K562 (cell line): ENCODE measurements around the gene LGALS3. TPM values are rescaled to one million over a fixed set of nuclear protein-coding genes. Genes with fewer than 3 reads are reported as not detected.

Experiments used
- ATAC-seq: fragments of 200-7000 bp; cut with Tn5 transposase; 3 replicates; pipeline ENCODE4 v1.9.1; 2020; ENCODE audit warnings: moderate library complexity
- BruUV-seq: library from RNA; stranded (reverse); fragments of 400-500 nt; replicated peaks from 2 replicates; lab custom pipeline; 2021; lab: Mats Ljungman, UMichigan
- CTCF ChIA-PET: fragments of 300-600 bp; formaldehyde crosslinking; extraction: SDS; loops from one replicate; lab custom pipeline; 2021; ENCODE audit warnings: low intra/inter-chr PET ratio; lab: Yijun Ruan, JAX
- POLR2A ChIA-PET: fragments of 300-600, 350-650 bp; sonication (Branson Sonifier 250); formaldehyde crosslinking; extraction: SDS; loops from one replicate; lab custom pipeline; 2021; ENCODE audit warnings: antibody characterized with exemption, inconsistent platforms; lab: Yijun Ruan, JAX
- DNase-seq, 4 experiments: peaks; one replicate each; pipeline versions ENCODE4 v3.0.0 to v3.0.0-alpha.2; 2011 to 2018; ENCODE audit warnings: low spot score in 3 of 4, mixed read lengths in 3 of 4; ENCODE audit errors: extremely low read depth in 1 of 4
- FAIRE-seq: peaks from 2 replicates; lab custom pipeline; 2011; peaks lifted over from hg19 to GRCh38; lab: Jason Lieb, UNC
- H2AFZ ChIP-seq: 2 replicates; pipeline ENCODE4 v1.6.0; 2011; ENCODE audit warnings: low read depth, low read length, control low read depth, inconsistent platforms
- H3K27ac ChIP-seq: fragments of 200-600 bp; 3 replicates; pipeline ENCODE4 v1.8.0; 2011; ENCODE audit warnings: low read depth, mild to moderate bottlenecking, control low read depth, inconsistent platforms, low read length, moderate library complexity, mixed read lengths; ENCODE audit errors: extremely low read depth
- H3K27me3 ChIP-seq, 2 experiments: fragments of 300-600 bp in 1 of 2; 2 replicates in 1 of 2; 3 replicates in 1 of 2; pipeline versions ENCODE4 v1.6.0 to v1.8.0; 2011; ENCODE audit warnings: inconsistent platforms in 2 of 2, low read length in 2 of 2, mild to moderate bottlenecking in 1 of 2, mixed read lengths in 1 of 2, moderate library complexity in 1 of 2; ENCODE audit not compliant: control insufficient read depth in 2 of 2, insufficient read depth in 2 of 2
- H3K36me3 ChIP-seq: fragments of 300-600 bp; 3 replicates; pipeline ENCODE4 v1.8.0; 2011; ENCODE audit warnings: mild to moderate bottlenecking, low read length, inconsistent platforms; ENCODE audit not compliant: control insufficient read depth, insufficient read depth
- H3K4me1 ChIP-seq, 2 experiments: fragments of 200-600 bp in 1 of 2; replicated peaks in 1 of 2; 2 replicates in 1 of 2; 3 replicates in 1 of 2; pipeline versions ENCODE4 v1.5.1 to v1.8.0; 2011; ENCODE audit warnings: inconsistent platforms in 2 of 2, low read length in 2 of 2, mild to moderate bottlenecking in 1 of 2, mixed read lengths in 1 of 2, moderate library complexity in 1 of 2; ENCODE audit not compliant: control insufficient read depth in 2 of 2, insufficient read depth in 2 of 2
- H3K4me2 ChIP-seq: 2 replicates; pipeline ENCODE4 v1.6.1; 2011; ENCODE audit warnings: low read length, control low read depth, inconsistent platforms, mixed read lengths; ENCODE audit not compliant: insufficient read depth
- H3K4me3 ChIP-seq: fragments of 200-600 bp; sonication (generic), shearing (Covaris generic); 2 replicates; pipeline ENCODE4 v1.5.1; 2016; ENCODE audit warnings: control low read depth, inconsistent platforms
- H3K79me2 ChIP-seq: fragments of 200-600 bp; 3 replicates; pipeline ENCODE4 v1.8.0; 2011; ENCODE audit warnings: low read length, inconsistent platforms; ENCODE audit not compliant: control insufficient read depth, insufficient read depth
- H3K9ac ChIP-seq, 2 experiments: 2 replicates each; pipeline versions ENCODE4 v1.6.0 to v1.6.1; 2011; ENCODE audit warnings: low read depth in 2 of 2, low read length in 2 of 2, control low read depth in 1 of 2, inconsistent platforms in 1 of 2, mild to moderate bottlenecking in 1 of 2, mixed read lengths in 1 of 2; ENCODE audit not compliant: insufficient read depth in 1 of 2
- H3K9me1 ChIP-seq: one replicate; pipeline ENCODE4 v1.6.0; 2011; ENCODE audit warnings: inconsistent platforms, mild to moderate bottlenecking, low read length, moderate library complexity; ENCODE audit not compliant: control insufficient read depth, insufficient read depth
- H3K9me3 ChIP-seq: replicated peaks from 2 replicates; pipeline ENCODE4 v1.5.1; 2011; ENCODE audit warnings: low read depth, low read length, inconsistent platforms; ENCODE audit not compliant: control insufficient read depth, insufficient read depth
- H4K20me1 ChIP-seq: replicated peaks from 2 replicates; pipeline ENCODE4 v1.6.1; 2011; ENCODE audit warnings: low read length, inconsistent platforms, mixed read lengths; ENCODE audit not compliant: control insufficient read depth, insufficient read depth
- ARID2 ChIP-seq: fragments of 450-650 bp; IDR thresholded peaks from 2 replicates; pipeline ENCODE4 v1.6.1; 2017; ENCODE audit warnings: antibody characterized with exemption, mild to moderate bottlenecking
- GTF2F1 ChIP-seq: IDR thresholded peaks from 2 replicates; pipeline ENCODE4 v1.6.1; 2011; ENCODE audit warnings: low read depth, low read length, improper control_type of control experiment
- MAZ ChIP-seq, 2 experiments: fragments of 450-650 bp in 1 of 2; sonication (generic) in 1 of 2; formaldehyde crosslinking; IDR thresholded peaks in 1 of 2; conservative IDR thresholded peaks in 1 of 2; 2 replicates each; pipeline versions ENCODE4 v1.4.0 to v1.5.0; 2020; ENCODE audit warnings: mild to moderate bottlenecking in 1 of 2, missing genetic modification reagents in 1 of 2
- SIN3A ChIP-seq, 2 experiments: fragments of 150-350 bp in 1 of 2; IDR thresholded peaks; 2 replicates each; pipeline ENCODE4 v1.6.1; 2011 to 2016; ENCODE audit warnings: borderline replicate concordance in 2 of 2, low read depth in 2 of 2, low read length in 2 of 2, mild to moderate bottlenecking in 2 of 2, moderate library complexity in 2 of 2; ENCODE audit not compliant: control insufficient read depth in 1 of 2
- SPI1 ChIP-seq: IDR thresholded peaks from 2 replicates; pipeline ENCODE4 v1.6.1; 2011; ENCODE audit warnings: low read depth, low read length, control low read depth, borderline replicate concordance
- SRSF7 ChIP-seq: fragments of 200-400 bp; formaldehyde crosslinking; optimal IDR thresholded peaks from 2 replicates; pipeline ENCODE3; 2017; ENCODE audit warnings: mild to moderate bottlenecking, low read depth, low read length
- TARDBP ChIP-seq: fragments of 450-650 bp; IDR thresholded peaks from 2 replicates; pipeline ENCODE4 v1.6.1; 2016
- ZFP1 ChIP-seq: fragments of 450-650 bp; formaldehyde crosslinking; IDR thresholded peaks from 2 replicates; pipeline ENCODE4 v1.4.0; 2020; ENCODE audit warnings: mild to moderate bottlenecking, mixed read lengths
- ZNF217 ChIP-seq: sonication (generic); formaldehyde crosslinking; IDR thresholded peaks from 2 replicates; pipeline ENCODE4 v1.8.0; 2022; ENCODE audit warnings: mild to moderate bottlenecking, missing genetic modification reagents
- ZNF354B ChIP-seq: fragments of 250-450 bp; sonication (Bioruptor Pico); IDR thresholded peaks from 2 replicates; pipeline ENCODE4 v1.4.0; 2020
- ZNF445 ChIP-seq: fragments of 250-450 bp; sonication (Bioruptor Pico); IDR thresholded peaks from 2 replicates; pipeline ENCODE4 v1.4.0; 2020; ENCODE audit warnings: low read depth, mild to moderate bottlenecking, moderate library complexity
- WGBS: fragments of 100-300 bp; shearing (Covaris generic); methylation state at CpG from one replicate; pipeline ENCODE4 v1.1.6; 2016; ENCODE audit warnings: low coverage, mixed read lengths; ENCODE audit not compliant: insufficient coverage; ENCODE audit errors: missing lambda C conversion rate; 5-methylcytosine and 5-hydroxymethylcytosine counted together
- in situ Hi-C: fragments of 300-500 bp; cut with MboI; formaldehyde crosslinking; loops from 4 replicates; pipeline ENCODE4 v1.15.0; 2018; ENCODE audit warnings: inconsistent platforms, mixed read lengths
- intact Hi-C: fragments of 100-400 bp; cut with micrococcal nuclease; formaldehyde crosslinking; loops from 2 replicates; pipeline ENCODE4 v1.14.2; 2022
- polyA plus RNA-seq, 8 experiments: library from polyadenylated mRNA; depleted of rRNA in 4 of 8; stranded (reverse) in 5 of 8; unstranded in 3 of 8; fragments of >200 nt; fragmentation: Nextera tagmentation in 2 of 8; fragmentation: Illumina TruSeq in 1 of 8; extraction: Ambion mirVana in 2 of 8; extraction: Trizol in 1 of 8; gene quantifications; 2 replicates each; pipeline versions ENCODE4 v1.2.1 to v1.2.3, GENCODE V29; 2011 to 2014; ENCODE audit warnings: inconsistent platforms in 1 of 8, missing spikeins in 1 of 8
- total RNA-seq, 7 experiments: library from RNA; depleted of rRNA in 6 of 7; stranded (reverse); fragments of >200 nt in 6 of 7; fragmentation: Illumina TruSeq in 2 of 7; extraction: Trizol in 2 of 7; gene quantifications; 2 replicates each; pipeline versions ENCODE4 v1.2.1 to v1.2.3, GENCODE V29; 2011 to 2021; ENCODE audit warnings: low replicate concordance in 1 of 7
- TF ChIP-seq, protein P1 (sequence below): fragments of 450-650 bp; IDR thresholded peaks from 2 replicates; pipeline ENCODE4 v1.6.1; 2014; ENCODE audit warnings: low read depth, mild to moderate bottlenecking, moderate library complexity, borderline replicate concordance
- TF ChIP-seq, protein P2 (sequence below): sonication (generic); formaldehyde crosslinking; IDR thresholded peaks from 2 replicates; pipeline ENCODE4 v1.9.0; 2022; ENCODE audit warnings: mild to moderate bottlenecking, missing genetic modification reagents
- TF ChIP-seq, protein P3 (sequence below): fragments of 450-650 bp; formaldehyde crosslinking; IDR thresholded peaks from 2 replicates; pipeline ENCODE4 v1.4.0; 2020; ENCODE audit warnings: mild to moderate bottlenecking, moderate library complexity

The LGALS3 gene
- total and polyA plus RNA-seq, 9 of the 15 experiments (the other 6 are each of a cell fraction or from before 2014, with no cell fraction given), result 0.04 to 1.9 (median 1.1) TPM

DNA sequence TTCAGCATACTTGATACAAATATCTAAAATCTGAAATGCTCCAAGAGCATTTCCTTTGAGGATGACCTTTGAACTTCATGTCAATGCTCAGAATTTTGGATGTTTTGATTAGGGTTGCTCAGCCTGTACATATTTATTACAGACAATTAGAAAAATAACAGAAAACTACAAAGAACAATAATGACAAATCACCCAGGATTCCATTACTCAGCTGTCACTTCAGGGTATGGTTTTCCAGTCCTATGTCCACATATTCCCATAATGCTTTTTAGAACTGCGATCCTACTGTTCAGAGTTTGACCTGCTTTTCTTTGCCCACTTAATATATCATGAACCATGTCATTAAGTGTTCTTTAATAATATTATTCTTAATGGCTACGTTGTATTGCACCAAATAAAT is 51.0 kb downstream of the LGALS3 start:
- H3K4me1 ChIP-seq, result no peaks in the 10 kb centered on the region
- no peak overlapping the region for H3K4me3 ChIP-seq
- 89% methylated on average over 2 of the region's 2 CpGs for WGBS
- H4K20me1 ChIP-seq, result no peaks in the 10 kb centered on the region
- no peaks in the 10 kb centered on the region for H3K9me1 ChIP-seq
- no peaks in the 10 kb centered on the region for H3K27me3 ChIP-seq
- no peak overlapping the region for H3K27ac ChIP-seq
- CTCF ChIA-PET, result no interaction called here
- FAIRE-seq, result no peak
- no peak for ATAC-seq
- no peaks in the 10 kb centered on the region for H3K9me3 ChIP-seq
- no peak overlapping the region for H3K4me2 ChIP-seq
- POLR2A ChIA-PET, result no interaction called here
- no peak for DNase-seq
- in situ Hi-C loops (no loop called here), intact Hi-C loops (no loop called here)
- H3K79me2 ChIP-seq, result no peaks in the 10 kb centered on the region
- BruUV-seq, result no TSS peak
- no peak overlapping the region for H3K9ac ChIP-seq
- H3K36me3 ChIP-seq, result peaks cover 83% of the 10 kb centered on the region
- H2AFZ ChIP-seq, result no peak overlapping the region
- TF ChIP-seq SPI1, result no peak
- TF ChIP-seq ZNF217 (CRISPR knock-in tag), result no peak
- TF ChIP-seq ARID2, result no peak

DNA sequence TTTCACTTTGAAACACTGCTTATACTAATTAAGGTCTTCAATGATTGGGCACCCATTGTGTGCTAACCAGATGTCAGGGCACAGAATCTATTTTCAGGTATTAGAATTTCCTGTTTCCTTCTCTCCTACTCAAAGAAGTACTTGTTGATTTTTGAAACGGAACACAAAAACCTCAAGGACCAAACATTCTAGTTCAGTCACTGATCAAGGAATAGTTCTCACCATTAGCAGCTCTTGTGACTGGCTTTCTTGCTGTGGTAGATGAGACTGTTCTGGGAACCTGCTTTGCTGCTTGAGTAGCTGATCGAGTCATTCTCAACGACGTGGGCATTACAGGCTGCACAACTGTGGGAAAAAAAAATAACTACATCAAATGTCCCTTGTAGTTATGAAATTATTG is 51.4 kb downstream of the LGALS3 start:
- POLR2A ChIA-PET, result interaction anchor here (0.6 kb wide), 1 partner anchor 117 kb away, joined by 3 read pairs; no protein-coding TSS in a partner anchor
- BruUV-seq, result no TSS peak
- DNase-seq, result no peak
- Histone ChIP-seq H3K4me3 (no peak overlapping the region), H4K20me1 (no peaks in the 10 kb centered on the region), H3K4me2 (no peak overlapping the region), H2AFZ (no peak overlapping the region), H3K79me2 (no peaks in the 10 kb centered on the region), H3K36me3 (peaks cover 80% of the 10 kb centered on the region), H3K9me1 (no peaks in the 10 kb centered on the region), H3K9ac (no peak overlapping the region), H3K9me3 (no peaks in the 10 kb centered on the region), H3K27ac (no peak overlapping the region), H3K4me1 (no peaks in the 10 kb centered on the region), H3K27me3 (no peaks in the 10 kb centered on the region)
- WGBS, result 83% methylated on average over 4 of the region's 4 CpGs
- in situ Hi-C loops, result no loop called here
- FAIRE-seq, result no peak
- CTCF ChIA-PET, result no interaction called here
- ATAC-seq, result no peak
- intact Hi-C loops, result no loop called here
- no peak for TF ChIP-seq GTF2F1
- TF ChIP-seq, protein P1, sequence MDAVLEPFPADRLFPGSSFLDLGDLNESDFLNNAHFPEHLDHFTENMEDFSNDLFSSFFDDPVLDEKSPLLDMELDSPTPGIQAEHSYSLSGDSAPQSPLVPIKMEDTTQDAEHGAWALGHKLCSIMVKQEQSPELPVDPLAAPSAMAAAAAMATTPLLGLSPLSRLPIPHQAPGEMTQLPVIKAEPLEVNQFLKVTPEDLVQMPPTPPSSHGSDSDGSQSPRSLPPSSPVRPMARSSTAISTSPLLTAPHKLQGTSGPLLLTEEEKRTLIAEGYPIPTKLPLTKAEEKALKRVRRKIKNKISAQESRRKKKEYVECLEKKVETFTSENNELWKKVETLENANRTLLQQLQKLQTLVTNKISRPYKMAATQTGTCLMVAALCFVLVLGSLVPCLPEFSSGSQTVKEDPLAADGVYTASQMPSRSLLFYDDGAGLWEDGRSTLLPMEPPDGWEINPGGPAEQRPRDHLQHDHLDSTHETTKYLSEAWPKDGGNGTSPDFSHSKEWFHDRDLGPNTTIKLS, result no peak
- no peak for TF ChIP-seq SIN3A (IDR thresholded peaks at IDR 0.05; ENCODE audit: borderline replicate concordance in 2 of 2, control insufficient read depth in 1 of 2, low read depth in 2 of 2, low read length in 2 of 2)
- TF ChIP-seq, protein P2, sequence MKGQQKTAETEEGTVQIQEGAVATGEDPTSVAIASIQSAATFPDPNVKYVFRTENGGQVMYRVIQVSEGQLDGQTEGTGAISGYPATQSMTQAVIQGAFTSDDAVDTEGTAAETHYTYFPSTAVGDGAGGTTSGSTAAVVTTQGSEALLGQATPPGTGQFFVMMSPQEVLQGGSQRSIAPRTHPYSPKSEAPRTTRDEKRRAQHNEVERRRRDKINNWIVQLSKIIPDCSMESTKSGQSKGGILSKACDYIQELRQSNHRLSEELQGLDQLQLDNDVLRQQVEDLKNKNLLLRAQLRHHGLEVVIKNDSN (CRISPR knock-in tag), result no peak
- TF ChIP-seq, protein P3, sequence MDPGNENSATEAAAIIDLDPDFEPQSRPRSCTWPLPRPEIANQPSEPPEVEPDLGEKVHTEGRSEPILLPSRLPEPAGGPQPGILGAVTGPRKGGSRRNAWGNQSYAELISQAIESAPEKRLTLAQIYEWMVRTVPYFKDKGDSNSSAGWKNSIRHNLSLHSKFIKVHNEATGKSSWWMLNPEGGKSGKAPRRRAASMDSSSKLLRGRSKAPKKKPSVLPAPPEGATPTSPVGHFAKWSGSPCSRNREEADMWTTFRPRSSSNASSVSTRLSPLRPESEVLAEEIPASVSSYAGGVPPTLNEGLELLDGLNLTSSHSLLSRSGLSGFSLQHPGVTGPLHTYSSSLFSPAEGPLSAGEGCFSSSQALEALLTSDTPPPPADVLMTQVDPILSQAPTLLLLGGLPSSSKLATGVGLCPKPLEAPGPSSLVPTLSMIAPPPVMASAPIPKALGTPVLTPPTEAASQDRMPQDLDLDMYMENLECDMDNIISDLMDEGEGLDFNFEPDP, result no peak
- no peak for TF ChIP-seq ZNF445
- no peak for TF ChIP-seq ZNF354B (CRISPR knock-in tag)
- no peak for TF ChIP-seq TARDBP
- no peak for TF ChIP-seq MAZ (CRISPR knock-in tag; conservative IDR thresholded peaks at IDR 0.05 in 1 of 2, IDR thresholded peaks at IDR 0.05 in 1 of 2)
- TF ChIP-seq ZFP1, result no peak
- no peak for TF ChIP-seq SRSF7
